Peyer's patch (tissue), 4 donors: ENCODE results near the gene ITGA5.

Experiments used
- CTCF ChIP-seq, 6 experiments: fragments of 450-650 bp in 4 of 6; fragments of 200-600 bp in 2 of 6; sonication (generic) in 1 of 6; IDR thresholded peaks; one replicate each; pipeline ENCODE4 v1.5.1; 2017 to 2019; ENCODE audit warnings: antibody characterized with exemption in 6 of 6, mild to moderate bottlenecking in 3 of 6, moderate library complexity in 1 of 6
- POLR2A ChIP-seq, 2 donors: fragments of 450-650 bp; IDR thresholded peaks; one replicate each; pipeline ENCODE4 v1.5.1; 2017; ENCODE audit warnings: antibody characterized with exemption in 2 of 2, mild to moderate bottlenecking in 2 of 2, moderate library complexity in 2 of 2

- TF ChIP-seq CTCF (IDR thresholded peaks at IDR 0.05) (no peak), POLR2A (IDR thresholded peaks at IDR 0.05) (no peak)
Observed at GRCh38 chr12:54428050-54429013, 9.3 kb upstream of the ITGA5 start.
